Myocyte (in vitro differentiated cells): Measurements from ENCODE around the gene SCAANT1. TPM values are rescaled to one million over a fixed set of nuclear protein-coding genes. Genes with fewer than 3 reads are reported as not detected.

Experiments used
- DNase-seq: peaks from one replicate; pipeline ENCODE4 v3.0.0-alpha.2; 2012; ENCODE audit warnings: low read depth
- total RNA-seq: library from RNA; depleted of rRNA; stranded (reverse); fragments of >200 nt; gene quantifications from 2 replicates; pipeline ENCODE4 v1.2.3, GENCODE V29; 2014

The SCAANT1 gene
- total RNA-seq, 1 donor from 2014 or later, result not detected

GRCh38 chr3:63864008-63864964, 47.9 kb downstream of the SCAANT1 start:
- peak; percentile 28 for DNase-seq

- peak; percentile 77 for DNase-seq
Observed at GRCh38 chr3:63863150-63864007, 48.8 kb downstream of the SCAANT1 start, which contains the start of the genes ATXN7 and THOC7. Gene ATXN7 (plus strand): TSS chr3:63863867. CDS start chr3:63912599, 48,732 bp downstream. Gene THOC7 (minus strand): TSS chr3:63863805. CDS start chr3:63863790, 15 bp downstream.

GRCh38 chr3:63862804-63863149, 49.4 kb downstream of the SCAANT1 start:
- DNase-seq, result no peak

Other genes with a start within 250 kb of the SCAANT1 start
- gene C3orf49, start 93.1 kb downstream of the SCAANT1 start, total RNA-seq, result not detected in 2 replicates
- 57.0 and 57.7 TPM in 2 replicates for gene THOC7, start 48.6 kb downstream of the SCAANT1 start, total RNA-seq
- gene ATXN7, start 48.5 kb downstream of the SCAANT1 start, total RNA-seq, result 6.9 and 8.7 TPM in 2 replicates
- gene PSMD6, start 111.1 kb upstream of the SCAANT1 start, total RNA-seq, result 112 and 118 TPM in 2 replicates